22Rv1 (cell line): ENCODE results near the gene OR52M1.

Source experiments
- ZFX ChIP-seq: fragments of 450-650 bp; IDR thresholded peaks from 2 replicates; pipeline ENCODE4 v1.6.1; 2017; ENCODE audit warnings: antibody characterized with exemption, borderline replicate concordance
- TF ChIP-seq, protein P1 (sequence below): fragments of 450-650 bp; IDR thresholded peaks from 2 replicates; pipeline ENCODE4 v1.5.1; 2017; ENCODE audit warnings: mild to moderate bottlenecking

DNA sequence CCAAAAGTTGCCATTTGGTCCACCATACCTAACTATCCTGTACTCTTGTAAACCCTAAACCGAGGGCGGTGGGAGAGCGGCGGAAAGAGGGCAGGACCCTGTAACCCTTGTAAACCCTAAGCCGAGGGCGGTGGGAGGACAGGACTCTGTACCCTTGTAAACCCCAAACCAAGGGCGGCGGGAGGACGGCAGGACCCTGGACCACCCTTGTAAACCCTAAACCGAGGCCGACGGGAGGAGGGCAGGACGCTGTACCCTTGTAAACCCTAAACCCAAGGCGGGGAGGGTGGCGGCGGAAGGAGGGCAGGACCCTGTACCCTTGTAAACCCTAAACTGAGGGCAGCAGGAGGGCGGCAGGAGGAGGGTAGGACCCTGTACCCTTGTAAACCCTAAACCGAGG is 24.1 kb downstream of the OR52M1 start:
- TF ChIP-seq, protein P1, sequence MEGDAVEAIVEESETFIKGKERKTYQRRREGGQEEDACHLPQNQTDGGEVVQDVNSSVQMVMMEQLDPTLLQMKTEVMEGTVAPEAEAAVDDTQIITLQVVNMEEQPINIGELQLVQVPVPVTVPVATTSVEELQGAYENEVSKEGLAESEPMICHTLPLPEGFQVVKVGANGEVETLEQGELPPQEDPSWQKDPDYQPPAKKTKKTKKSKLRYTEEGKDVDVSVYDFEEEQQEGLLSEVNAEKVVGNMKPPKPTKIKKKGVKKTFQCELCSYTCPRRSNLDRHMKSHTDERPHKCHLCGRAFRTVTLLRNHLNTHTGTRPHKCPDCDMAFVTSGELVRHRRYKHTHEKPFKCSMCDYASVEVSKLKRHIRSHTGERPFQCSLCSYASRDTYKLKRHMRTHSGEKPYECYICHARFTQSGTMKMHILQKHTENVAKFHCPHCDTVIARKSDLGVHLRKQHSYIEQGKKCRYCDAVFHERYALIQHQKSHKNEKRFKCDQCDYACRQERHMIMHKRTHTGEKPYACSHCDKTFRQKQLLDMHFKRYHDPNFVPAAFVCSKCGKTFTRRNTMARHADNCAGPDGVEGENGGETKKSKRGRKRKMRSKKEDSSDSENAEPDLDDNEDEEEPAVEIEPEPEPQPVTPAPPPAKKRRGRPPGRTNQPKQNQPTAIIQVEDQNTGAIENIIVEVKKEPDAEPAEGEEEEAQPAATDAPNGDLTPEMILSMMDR, result no peak
- no peak for TF ChIP-seq ZFX
